GM19099 (cell line): Measurements from ENCODE around the gene VIPR2.

ENCODE experiments used
- POLR2A ChIP-seq: IDR thresholded peaks from 3 replicates; pipeline ENCODE4 v1.6.1; 2011; ENCODE audit warnings: low read depth; ENCODE audit not compliant: insufficient read length; ENCODE audit errors: extremely low read depth

The VIPR2 gene

DNA sequence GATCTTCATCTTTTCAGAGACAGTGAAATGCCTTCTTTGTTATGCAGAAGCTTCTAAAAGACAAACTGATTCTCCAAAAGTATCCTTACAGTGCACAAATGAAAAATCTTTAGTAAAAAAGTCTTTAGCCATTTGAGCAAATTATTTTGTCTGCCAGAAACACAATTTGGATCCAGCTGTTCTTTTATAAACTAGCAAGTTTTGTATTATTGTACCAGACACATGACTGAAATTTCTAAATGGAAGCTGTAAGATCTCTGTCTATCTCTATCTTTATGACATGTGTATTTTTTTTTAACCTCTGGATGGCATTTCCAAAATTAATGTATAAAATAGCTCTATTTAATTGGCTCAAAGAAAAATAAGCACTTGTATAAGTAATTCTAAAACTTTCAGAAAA, 68.3 kb downstream of the VIPR2 start:
- no peak for TF ChIP-seq POLR2A

DNA sequence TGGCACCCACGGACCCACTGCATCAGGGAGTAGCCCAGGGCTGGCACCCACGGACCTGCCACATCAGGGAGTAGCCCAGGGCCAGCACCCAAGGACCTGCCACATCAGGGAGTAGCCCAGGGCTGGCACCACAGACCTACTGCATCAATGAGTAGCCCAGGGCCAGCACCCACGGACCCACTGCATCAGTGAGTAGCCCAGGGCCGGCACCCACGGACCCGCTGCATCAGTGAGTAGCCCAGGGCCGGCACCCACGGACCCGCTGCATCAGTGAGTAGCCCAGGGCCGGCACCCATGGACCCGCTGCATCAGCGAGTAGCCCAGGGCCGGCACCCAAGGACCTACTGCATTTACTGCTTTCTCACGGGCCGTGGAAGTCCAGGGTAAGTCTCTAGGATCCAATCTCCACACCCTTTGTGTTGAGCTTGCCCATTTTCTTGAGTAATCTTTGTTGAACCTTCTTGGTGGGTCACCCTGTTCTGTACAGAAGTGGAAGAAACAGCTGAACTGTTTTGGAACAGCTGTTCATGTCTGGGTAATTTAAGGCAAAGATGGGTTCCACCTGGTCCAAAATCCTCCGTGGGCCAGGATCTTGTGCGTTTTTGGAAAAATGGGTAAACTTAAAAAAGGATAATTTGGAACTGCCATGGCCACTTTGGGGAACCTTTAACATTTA, 69.0 kb downstream of the VIPR2 start:
- TF ChIP-seq POLR2A = no peak

DNA sequence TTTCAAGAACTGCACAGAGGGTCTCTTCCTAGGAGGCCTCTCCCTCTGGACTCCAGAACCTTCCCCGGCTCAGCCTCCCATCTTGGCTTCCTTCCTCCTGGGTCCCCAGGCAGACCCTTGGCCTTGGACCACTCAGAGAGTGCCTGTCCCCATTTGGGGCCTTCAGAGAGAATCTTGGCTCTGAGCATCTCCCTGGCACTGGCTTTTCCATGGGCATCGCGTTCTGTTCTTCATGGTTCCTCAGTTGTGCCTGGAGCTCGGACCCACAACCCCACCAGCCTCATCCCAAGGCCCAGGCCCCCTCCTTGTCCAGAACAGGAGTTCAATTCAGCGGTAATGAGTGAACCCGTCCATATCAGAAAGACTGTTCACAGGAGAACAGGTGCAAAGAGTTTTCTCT, 73.4 kb downstream of the VIPR2 start:
- TF ChIP-seq POLR2A = no peak

DNA sequence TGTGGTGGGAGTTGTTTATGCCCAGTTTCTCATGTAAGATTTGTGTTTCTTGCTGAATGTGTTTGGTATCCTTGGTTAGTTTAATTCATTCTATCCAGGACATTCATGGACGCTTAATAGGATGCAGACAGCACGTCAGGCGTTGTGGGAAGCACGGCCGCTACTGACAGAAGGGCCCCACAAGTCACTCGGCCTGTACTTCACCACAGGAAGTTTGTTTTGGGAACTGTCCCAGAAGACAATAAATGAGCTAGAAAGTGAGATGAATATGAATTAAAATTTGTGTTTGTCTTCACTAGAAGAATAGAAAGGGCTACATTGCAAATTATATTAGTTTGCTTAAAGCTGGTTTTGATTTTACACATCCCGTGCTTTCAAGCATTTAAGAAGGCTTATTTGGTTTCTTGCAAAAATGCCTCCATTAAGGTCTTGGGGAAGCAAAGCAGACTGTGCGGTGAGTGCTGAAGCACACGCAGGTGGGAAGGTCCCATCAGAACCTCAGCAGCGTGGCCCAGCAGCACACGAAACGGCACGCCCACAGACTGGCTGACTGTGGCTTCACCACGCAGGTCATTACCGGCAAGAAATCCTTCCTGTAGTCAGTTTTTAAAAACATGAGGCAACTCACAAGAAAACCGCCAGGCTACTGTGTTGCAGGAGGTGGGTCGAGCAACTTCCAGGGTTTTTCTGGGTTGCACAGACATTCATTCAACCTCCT, 74.1 kb downstream of the VIPR2 start:
- no peak for TF ChIP-seq POLR2A

DNA sequence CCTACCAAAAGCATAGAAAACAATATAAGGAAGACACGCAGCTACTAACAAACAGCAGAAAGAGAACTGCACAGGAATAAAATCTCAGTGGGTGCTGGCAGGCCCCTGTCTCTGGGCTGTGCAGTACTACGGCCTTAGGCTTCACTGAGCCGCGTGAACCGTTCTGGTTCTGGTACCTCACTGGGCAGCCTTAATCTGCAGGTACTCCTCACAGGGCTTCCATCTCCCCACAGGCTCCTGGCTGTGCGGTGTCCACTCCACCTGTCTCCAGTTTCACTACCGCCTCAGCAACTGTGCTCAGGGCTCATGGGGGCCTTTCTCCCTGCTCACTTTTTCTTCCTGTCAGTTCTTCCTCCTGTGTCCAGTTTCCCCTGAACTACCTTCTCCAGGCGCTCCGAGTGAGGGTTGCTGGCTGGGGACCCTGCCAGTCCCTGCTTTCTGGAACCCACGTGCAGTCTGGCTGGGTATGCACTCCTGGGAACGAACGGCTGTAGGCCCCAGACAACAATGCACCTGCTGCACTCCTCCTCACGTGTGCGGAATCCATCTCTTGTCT, 75.7 kb downstream of the VIPR2 start:
- no peak for TF ChIP-seq POLR2A

DNA sequence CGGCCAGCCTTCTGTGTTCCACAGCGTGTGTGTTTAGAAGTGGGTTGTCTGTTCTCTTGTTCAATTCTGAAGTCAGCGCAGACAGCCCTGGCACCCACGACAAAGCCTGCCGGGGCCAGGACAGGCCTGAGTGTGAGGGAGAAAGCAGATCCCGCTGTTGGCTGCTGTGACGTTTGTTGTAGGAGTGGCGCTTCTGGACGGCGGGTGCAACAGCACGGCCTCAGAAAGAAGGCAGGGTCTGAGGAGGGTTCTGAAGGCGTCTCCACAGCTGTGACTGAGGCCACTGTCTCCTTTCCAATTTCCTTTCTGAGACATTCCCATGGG, 76.2 kb downstream of the VIPR2 start:
- TF ChIP-seq POLR2A = no peak

DNA sequence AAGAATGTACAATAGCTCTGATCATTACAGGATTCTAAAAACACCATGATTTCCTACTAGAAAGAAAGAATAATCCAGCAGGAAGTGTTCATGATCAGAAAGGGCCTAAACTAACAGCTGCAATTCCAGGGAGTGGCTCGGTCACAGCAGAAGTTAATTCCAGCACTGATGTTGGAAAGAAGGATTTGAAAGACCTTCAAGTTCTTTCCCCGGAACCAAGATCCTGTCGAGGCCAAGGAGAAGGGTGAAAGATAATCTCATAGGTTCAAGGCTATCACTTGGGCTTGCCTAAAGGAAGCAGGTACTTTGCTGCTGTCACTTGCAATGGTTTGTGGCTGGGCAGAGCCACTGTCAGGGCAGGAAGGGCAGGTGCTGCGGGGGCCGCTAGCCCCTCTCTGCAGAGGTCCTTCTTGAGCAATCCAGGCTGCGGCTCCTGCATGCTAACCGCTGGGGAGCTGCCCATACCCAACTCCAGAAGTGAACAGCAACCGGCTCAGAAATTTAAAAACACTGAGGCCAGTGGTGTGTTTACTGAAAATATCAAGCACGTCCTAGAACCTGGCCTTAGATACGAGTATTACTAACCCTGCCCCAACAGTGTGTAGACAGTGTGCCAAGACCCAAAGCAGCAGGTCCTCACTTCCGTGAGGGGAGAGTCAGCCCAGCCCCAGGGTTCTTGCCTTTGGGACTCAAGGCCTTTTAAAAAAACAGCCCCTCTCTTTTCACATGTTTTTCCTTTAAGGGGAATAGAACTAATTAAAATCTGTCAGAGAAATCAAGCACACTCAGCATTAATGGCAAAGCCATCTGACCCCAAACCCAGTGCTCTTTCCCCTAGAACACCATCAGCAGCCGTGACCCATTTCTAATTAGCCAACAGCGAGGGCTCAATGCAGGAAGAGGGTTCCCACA, 76.8 kb downstream of the VIPR2 start:
- TF ChIP-seq POLR2A = no peak

DNA sequence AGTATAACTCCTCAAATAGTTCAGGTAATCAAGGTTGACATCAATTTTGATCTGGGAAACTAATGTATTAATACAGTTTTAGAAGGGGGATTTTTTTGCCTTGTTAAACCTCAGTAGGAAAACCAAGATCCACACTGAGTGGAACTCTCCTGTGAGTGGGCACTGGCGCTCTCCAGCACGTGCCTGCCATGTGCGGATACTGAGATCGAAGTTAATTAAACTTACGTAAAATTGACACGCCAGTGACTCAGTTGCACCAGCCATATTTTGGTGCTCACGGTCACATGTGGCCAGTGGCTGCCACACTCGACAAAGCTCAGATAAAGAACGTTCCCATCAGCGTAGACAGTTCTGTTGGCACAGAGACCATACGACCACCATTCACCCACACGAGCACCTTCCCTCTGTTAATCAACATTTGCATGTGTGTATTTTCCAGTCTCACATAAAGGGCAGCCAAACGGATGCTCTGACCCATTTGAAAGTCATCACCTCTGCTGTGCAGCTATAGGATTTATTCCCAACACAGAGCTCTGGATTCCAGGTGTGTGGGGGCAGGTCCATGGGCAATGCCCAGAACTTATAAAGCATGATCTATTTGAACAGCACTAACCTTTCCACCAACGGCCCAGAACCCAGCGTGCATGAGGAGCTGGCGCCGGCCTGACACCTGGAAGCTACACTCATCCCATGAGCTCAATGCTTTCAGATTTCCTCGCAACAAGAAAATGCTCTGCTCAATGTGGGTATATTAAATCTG, 77.7 kb downstream of the VIPR2 start:
- TF ChIP-seq POLR2A = no peak

DNA sequence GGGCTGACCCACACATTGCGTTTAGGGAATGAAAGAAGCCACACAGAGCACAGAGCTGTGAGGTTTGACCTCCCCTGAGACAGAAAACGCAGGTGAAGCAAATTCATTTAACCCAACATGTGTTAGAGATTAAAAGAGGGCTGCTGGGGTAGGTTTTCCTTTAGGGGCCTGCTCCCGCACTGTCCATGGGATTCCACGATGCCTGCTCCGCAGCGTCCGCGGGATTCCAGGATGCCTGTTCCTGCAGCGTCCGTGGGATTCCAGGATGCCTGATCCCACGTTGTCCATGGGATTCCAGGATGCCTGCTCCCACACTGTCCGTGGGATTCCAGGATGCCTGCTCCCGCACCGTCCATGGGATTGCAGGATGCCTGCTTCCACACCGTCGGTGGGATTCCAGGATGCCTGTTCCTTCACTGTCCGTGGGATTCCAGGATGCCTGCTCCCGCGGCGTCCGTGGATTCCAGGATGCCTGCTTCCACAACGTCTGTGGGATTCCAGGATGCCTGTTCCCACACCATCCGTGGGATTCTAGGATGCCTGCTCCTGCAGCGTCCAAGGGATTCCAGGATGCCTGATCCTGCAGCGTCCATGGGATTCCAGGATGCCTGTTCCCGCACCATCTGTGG, 78.7 kb downstream of the VIPR2 start:
- TF ChIP-seq POLR2A = no peak

DNA sequence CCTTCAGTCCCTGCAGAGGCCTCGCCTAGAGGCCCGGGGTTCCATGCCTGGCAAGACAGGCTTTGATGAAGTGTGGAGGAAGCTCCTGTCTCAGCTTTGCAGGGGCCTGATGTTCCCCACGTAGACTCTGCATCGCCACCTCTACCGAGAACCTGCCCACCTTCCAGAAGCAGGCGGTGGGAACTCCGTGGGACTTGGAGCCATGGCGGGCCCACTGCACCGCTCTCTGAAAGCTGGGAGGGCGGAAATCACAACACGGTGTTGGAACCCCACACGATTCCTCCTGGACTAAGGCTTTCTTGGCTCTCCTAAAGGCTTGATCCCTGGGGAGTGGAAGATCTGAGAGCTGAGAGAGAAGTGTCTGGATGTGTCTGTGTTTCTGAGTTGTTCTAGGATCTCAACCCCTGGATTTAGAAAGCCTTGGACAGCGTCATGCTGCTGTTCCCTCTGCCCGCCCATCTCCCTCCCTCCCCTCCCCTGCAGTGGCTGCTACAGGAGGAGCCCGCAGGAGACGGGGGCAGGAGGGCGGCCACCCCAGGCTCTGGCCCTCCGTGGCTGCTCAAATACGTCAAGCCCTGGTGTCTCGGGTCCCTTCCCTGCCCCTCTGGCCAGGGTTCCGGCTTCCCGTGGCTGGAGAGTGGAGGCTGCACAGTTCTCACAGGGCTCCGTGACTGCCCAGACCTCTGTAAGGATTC, 79.7 kb downstream of the VIPR2 start:
- no peak for TF ChIP-seq POLR2A

DNA sequence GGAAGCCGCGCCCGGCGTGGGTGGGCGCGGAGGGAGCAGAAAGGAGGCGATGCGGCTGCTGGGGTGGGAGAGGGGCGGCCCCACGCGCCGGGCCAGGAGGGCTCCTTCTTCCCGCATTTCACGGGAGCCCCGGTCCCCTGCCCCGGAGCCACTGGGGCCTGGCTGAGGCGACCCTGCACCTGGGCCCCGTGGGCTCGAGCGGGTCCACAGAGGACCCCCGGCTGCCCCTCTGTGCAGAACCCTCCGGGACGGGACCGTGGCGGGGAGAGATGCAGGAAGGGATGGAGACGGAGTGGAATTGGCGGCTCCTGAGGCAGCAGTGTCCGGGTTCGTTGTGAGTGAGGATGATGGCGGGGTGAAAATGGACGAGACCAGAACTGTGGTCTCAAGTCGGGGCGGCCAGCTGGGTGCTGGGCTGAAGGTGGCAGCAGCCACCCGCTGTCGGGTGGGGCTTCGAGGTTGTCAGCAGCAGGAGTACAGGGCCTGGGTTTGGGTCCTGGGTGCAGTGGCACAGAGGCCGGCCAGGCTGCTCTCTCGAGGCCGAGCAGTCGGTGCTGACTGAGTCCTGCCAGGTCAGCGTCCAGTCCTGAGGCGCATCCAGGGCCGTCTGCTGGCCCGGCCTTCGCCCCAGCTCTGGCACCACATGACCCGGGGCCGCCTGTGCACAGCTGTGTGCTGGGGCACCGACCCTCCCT, 80.4 kb downstream of the VIPR2 start:
- TF ChIP-seq POLR2A = no peak

DNA sequence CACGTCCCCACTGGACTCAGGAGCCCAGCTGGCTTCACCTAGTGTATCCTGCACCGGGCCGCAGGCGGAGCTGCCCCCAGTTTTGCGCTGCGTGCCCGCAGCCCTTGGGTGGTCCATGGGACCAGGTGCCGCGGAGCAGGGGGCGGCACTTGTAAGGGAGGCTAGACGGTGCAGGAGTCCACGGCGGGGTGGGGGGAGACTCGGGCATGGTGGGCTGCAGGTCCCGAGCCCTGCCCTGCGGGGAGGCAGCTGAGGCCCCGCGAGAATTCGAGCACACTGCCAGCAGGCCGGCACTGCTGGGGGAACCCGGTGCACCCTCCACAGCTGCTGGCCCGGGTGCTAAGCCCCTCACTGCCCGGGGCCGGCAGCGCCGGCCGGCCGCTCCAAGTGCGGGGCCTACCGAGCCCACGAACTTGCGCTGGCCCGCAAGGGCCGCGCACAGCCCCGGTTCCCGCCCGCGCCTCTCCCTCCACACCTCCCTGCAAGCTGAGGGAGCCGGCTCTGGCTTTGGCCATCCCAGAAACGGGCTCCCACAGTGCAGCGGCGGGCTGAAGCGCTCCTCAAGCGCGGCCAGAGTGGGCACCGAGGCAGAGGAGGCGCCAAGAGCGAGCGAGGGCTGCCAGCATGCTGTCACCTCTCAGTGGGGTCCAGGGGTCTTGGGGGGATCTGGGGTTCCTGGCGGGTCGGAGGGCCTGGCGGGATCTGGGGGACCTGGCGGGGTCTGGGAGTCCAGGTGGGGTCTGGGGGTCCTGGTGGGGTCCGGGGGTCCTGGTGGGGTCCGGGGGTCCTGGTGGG, 81.4 kb downstream of the VIPR2 start:
- no peak for TF ChIP-seq POLR2A

DNA sequence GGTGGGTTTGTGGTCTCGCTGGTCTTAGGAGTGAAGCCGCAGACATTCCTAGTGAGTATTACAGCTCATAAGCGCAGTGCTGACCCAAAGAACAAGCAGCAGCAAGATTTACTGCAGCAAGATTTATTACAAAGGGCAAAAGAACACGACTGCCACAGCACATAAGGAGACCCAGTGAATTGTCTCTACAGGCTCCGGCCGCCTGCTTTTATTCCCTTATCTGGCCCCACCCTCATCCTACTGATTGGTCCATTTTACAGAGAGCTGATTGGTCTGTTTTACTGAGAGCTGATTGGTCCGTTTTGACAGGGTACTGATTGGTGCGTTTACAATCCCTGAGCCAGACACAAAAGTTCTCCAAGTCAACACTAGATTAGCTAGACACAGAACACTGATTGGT, 82.1 kb downstream of the VIPR2 start:
- TF ChIP-seq POLR2A = no peak

DNA sequence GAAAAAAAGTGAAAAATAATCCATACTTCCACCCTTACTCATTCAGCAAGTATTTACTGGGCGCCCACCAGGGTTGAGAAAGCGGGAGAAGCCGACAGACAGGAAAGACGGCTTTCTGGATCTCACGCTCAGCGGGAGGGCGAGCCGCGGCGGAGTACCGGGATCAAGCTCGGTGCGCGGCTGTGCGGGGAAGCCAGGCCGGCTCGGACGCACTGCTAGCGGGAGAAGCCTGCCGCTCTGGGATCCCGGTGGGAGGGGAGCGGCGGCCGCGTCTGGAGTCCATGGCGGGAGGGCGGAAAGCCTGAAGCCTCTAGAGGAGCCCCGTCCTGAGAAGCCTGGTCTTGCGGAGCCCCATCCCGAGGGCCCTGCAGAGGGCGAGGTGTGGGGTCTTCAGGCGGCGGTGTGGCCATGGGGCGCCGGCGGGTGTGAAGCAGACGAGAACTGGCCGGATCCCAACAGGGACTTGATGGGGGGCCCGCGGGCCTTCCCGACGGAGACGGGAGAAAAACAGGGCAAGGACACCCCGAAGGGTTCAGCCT, 82.9 kb downstream of the VIPR2 start:
- TF ChIP-seq POLR2A = no peak
